ENCODE data around the gene ENTPD3.
"Not testable (repeated sequence)": the region's sequence is repeated elsewhere in the genome, so short reads cannot be mapped to it uniquely, and the experiment has no call there.

The ENTPD3 gene

DNA sequence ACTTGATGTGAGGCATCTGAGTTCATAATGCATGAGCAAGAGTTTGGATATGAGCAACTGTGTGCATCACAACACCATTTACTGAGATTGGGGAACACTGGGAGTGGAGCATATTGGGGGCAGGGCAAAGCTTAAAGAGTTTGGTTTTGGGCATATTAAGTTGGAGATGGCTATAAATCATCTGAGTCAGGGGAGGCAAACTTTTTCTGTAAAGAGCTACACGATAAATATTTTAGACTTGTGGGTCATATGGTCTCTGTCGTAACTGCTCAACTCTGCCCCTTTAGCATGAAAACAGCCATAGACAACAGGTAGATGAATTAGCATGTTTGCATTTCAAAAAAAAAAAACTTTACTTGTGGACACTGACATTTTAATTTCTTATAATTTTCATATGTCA, 20.0 kb downstream of the ENTPD3 start:
- no peak for DNase-seq

- no peak for DNase-seq
Observed at GRCh38 chr3:40407611-40408010, 20.6 kb downstream of the ENTPD3 start.

GRCh38 chr3:40414270-40414669, 27.3 kb downstream of the ENTPD3 start:
- no peak for DNase-seq

- DNase-seq, result no peak
Observed at GRCh38 chr3:40417845-40418543, 31.0 kb downstream of the ENTPD3 start.

DNA sequence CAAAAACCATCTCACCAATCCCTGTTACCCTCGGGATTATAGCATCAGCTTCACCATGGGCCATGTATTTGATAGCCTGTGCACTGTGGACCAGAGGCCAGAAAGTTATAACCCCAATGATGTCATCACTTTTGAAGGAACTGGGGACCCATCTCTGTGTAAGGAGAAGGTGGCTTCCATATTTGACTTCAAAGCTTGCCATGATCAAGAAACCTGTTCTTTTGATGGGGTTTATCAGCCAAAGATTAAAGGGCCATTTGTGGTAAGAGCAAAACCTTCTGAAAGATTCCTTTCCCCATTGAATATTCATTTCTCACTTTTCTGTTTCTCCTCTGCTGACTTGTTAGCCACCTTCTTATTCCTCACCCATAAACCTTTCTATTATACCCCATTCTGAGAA, 35.9 kb downstream of the ENTPD3 start:
- DNase-seq, result no peak

DNA sequence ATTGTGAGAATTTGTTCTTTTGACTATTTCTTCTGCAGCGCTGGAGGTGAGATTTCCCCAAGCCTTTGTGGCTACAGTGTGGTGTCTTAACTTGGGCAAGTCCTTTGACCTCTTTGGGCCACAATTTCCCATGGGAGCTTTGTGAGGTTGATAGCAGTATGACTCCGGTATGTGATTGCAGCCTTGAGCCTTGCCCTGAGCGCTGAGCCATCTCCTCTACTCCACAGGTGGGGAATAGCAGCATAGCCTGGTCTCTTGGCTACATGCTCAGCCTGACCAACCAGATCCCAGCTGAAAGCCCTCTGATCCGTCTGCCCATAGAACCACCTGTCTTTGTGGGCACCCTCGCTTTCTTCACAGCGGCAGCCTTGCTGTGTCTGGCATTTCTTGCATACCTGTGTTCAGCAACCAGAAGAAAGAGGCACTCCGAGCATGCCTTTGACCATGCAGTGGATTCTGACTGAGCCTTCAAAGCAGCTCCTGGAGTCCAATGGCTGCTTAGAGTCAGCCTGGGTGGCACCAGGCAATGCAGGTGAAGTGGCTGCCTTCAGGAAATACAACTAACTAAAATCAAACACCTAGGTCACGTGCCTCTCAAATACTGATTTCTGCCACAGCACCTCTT, 40.2 kb downstream of the ENTPD3 start:
- no peak for DNase-seq

- DNase-seq, result no peak
Observed at GRCh38 chr3:40432793-40433192, 45.8 kb downstream of the ENTPD3 start.

DNA sequence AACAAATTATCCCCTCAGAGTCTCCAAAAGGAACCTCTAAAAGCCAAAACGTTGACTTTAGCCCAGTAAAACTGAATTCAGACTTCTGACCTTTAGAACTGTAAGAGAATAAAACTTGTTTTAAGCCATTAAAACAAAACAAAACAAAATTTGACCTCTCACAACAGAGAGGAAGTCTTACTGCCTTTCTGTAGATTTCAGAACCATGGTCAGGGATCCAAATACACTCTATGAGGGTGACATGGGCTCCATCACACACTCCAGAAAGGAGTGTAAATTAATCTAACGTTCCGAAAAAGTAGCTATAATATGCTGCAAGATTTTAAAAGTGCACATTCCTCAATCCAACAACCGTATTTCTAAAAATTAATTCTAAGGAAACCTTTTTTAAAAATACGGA, 50.9 kb downstream of the ENTPD3 start:
- no peak for DNase-seq

DNA sequence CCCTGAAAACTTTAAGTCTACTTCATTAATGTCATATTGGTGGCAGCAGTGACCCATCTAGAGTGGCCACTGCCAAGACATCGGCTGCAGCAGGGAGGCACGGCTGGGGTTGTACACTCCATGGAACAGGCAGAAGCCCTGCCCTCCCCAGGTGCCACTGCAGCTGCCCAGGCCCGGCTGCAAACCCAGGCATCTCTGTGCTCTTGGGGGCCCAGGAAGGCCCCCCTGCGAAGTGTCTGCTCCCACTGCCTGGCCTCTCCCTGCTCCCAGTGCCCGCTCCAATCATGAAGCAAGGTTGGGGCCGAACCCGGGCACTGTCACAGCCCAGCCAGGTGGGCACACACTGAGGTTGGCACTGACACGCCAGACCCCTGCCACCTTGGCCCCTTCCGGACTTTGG, 58.1 kb downstream of the ENTPD3 start:
- no peak for DNase-seq

GRCh38 chr3:40445880-40446279, 58.9 kb downstream of the ENTPD3 start:
- DNase-seq, result no peak

GRCh38 chr3:40450438-40450837, 63.5 kb downstream of the ENTPD3 start:
- no peak for DNase-seq

DNA sequence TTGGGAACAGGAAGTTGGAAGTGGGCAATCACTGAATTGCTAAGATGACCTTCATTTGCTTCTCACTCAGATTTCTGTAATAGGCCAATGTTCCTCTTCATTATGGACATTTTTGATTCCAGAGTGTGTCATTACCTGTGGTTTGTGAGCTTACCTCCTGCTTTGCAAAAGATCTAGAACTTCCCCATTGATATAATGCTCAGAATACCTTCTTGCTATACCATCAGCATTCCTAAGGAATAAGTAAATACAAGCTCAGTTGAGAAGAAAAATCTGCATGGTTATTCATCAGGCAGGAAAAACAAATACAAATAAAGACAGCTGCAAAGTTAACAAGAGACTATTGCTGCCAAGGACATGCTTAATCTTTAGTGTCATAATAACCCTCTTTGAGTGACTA, 64.6 kb downstream of the ENTPD3 start:
- no peak for DNase-seq

- DNase-seq, result no peak
Observed at GRCh38 chr3:40452057-40452456, 65.1 kb downstream of the ENTPD3 start.

- DNase-seq, result no peak
Observed at GRCh38 chr3:40452562-40452875, 65.5 kb downstream of the ENTPD3 start.

GRCh38 chr3:40452876-40453730, 66.1 kb downstream of the ENTPD3 start:
- DNase-seq, result peak; percentile 93

GRCh38 chr3:40453933-40454332, 66.9 kb downstream of the ENTPD3 start:
- DNase-seq, result no peak

- no peak for DNase-seq
Observed at GRCh38 chr3:40455328-40455727, 68.3 kb downstream of the ENTPD3 start.

DNA sequence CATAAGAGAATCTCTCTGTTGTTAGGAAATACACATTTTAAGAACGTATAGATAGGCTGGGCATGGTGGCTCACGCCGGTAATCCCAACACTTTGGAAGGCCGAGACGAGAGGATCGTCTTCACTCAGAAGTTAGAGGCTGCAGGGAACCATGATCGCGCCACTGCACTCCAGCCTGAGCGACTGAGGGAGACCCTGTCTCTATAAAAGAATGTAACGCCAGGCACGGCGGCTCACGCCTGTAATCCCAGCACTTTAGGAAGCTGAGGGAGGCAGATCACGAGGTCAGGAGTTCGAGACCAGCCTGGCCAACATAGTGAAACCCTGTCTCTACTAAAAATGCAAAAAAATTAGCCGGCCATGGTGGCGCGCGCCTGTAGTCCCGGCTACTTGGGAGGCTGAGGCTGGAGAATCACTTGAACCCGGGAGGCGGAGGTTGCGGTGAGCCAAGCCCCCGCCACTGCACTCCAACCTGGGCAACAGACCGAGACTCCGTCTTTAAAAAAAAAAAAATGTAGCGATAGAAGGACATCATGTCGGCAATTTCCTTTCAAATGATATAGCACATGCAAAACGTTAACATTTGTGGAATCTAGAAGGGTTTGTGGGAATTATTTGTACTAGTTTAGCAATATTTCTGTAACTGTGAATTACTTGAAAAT, 69.4 kb downstream of the ENTPD3 start:
- no peak for DNase-seq

- peak; percentile 95 for DNase-seq
Observed at GRCh38 chr3:40456940-40457823, 70.2 kb downstream of the ENTPD3 start, which contains the start of gene RPL14. TSS of gene RPL14 (plus strand) at chr3:40457339. CDS start at chr3:40457472, 133 bp downstream.

GRCh38 chr3:40458473-40458872, 71.5 kb downstream of the ENTPD3 start:
- no peak for DNase-seq

DNA sequence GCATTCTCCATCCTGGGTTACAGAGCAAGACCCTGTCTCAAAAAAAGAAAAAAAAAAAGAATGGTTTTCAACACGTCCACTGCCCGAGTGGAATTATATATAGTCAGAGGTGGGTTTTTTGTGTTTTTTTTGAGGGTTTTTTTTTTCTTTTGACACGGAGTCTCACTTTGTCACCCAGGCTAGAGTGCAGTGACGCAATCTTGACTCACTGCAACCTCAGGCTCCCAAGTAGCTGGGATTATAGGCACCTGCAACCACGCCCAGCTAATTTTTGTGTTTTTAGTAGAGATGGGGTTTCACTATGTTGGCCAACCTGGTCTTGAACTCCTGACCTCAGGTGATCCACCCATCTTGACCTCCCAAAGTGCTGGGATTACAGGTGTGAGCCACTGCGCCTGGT, 73.5 kb downstream of the ENTPD3 start:
- not testable (repeated sequence) for DNase-seq

DNA sequence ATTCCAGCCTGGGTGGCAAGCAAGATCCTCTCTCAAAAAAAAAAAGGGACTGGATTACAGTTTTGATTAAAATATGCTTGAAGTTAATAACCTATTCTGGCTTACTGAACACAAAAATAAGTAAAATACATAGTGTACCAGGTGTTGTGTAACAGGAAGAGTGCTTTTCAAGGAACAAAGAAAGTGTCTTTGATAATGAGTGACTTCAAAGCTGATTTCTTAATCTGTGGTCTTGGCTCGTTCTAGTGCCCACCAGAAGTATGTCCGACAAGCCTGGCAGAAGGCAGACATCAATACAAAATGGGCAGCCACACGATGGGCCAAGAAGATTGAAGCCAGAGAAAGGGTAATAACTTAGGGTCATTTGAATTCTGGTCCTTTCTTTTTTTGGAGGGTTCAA, 74.2 kb downstream of the ENTPD3 start:
- DNase-seq, result no peak

Data from activated CD8-positive, alpha-beta memory T cell treated with anti-CD3 and anti-CD28 coated beads for 24 hours (primary cell).